GM12878 (cell line): ENCODE data around the gene PRDM16.

Source experiments
- CTCF ChIP-seq, 3 experiments: IDR thresholded peaks in 2 of 3; conservative IDR thresholded peaks in 1 of 3; 2 replicates each; pipeline ENCODE4 v1.5.1; 2011; ENCODE audit warnings: low read depth in 3 of 3, low read length in 3 of 3, mild to moderate bottlenecking in 3 of 3, control low read depth in 2 of 3, moderate library complexity in 2 of 3, inconsistent platforms in 1 of 3, mixed read lengths in 1 of 3; ENCODE audit not compliant: control insufficient read depth in 2 of 3, insufficient read depth in 1 of 3; ENCODE audit errors: extremely low read depth in 1 of 3
- MAX ChIP-seq: IDR thresholded peaks from 2 replicates; pipeline ENCODE4 v1.6.1; 2012; ENCODE audit warnings: low read depth, low read length, improper control_type of control experiment
- MEF2A ChIP-seq: IDR thresholded peaks from 2 replicates; pipeline ENCODE4 v1.6.1; 2011; ENCODE audit warnings: low read depth, mild to moderate bottlenecking, low read length, moderate library complexity; ENCODE audit not compliant: insufficient read depth
- NRF1 ChIP-seq: conservative IDR thresholded peaks from 2 replicates; pipeline ENCODE4 v1.6.1; 2011; ENCODE audit warnings: mild to moderate bottlenecking, low read depth, low read length, improper control_type of control experiment
- TCF12 ChIP-seq: IDR thresholded peaks from 2 replicates; pipeline ENCODE4 v1.6.1; 2011; ENCODE audit warnings: low read depth, mild to moderate bottlenecking, low read length
- TCF7 ChIP-seq: IDR thresholded peaks from 2 replicates; pipeline ENCODE4 v1.6.1; 2014; ENCODE audit warnings: antibody characterized with exemption, borderline replicate concordance
- ZNF384 ChIP-seq: IDR thresholded peaks from 2 replicates; pipeline ENCODE4 v1.6.1; 2012; ENCODE audit warnings: low read depth, mild to moderate bottlenecking, low read length, improper control_type of control experiment, borderline replicate concordance

GRCh38 chr1:3289502-3289901 lies 220.5 kb downstream of the PRDM16 start:
- no peak for TF ChIP-seq CTCF (IDR thresholded peaks at IDR 0.05 in 2 of 3, conservative IDR thresholded peaks at IDR 0.05 in 1 of 3; ENCODE audit: control insufficient read depth in 2 of 3, extremely low read depth in 1 of 3, insufficient read depth in 1 of 3, low read depth in 3 of 3, low read length in 3 of 3)
- TF ChIP-seq ZNF384, result no peak
- no peak for TF ChIP-seq NRF1
- TF ChIP-seq MEF2A, result no peak
- TF ChIP-seq TCF7, result no peak
- TF ChIP-seq MAX, result no peak
- TF ChIP-seq TCF12, result no peak
